ENCODE data around the gene GPC6.

GPC6 gene

DNA sequence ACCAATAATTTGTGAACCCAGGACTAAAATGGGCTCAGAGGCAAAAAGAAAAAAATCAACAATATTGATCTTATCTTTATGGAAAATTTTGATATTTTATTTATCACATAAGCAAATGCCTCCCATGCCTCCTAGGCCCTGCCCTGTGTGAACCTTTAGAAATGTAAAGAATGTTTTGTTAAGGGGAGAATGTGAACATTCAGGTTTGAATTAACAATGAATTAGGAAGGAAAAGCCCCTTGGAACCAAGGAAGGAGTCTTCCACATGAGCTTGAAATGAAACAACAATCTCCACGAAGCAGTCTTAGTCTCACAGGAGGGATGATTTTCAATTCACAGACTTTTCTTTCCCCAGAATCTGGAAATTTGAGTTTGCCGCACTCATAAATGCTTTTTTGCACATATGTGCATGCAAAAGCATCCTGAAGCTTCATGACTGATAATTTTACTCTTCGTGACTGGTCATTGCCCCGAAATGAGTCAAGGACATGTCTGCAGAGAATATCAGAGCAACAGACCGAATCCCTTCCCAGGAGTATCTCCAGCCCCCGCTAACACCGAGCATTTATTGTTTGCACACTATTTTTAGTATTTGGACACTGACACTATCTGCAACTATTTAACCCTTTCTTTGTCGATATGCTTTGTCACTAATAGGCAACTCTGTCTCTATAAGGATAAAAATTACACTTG lies 1117.7 kb downstream of the GPC6 start:
- FAIRE-seq = peak; percentile 21
- DNase-seq (ENCODE audit: insufficient read length) = no peak
- no peak for TF ChIP-seq POLR2AphosphoS5 (IDR thresholded peaks at IDR 0.05; ENCODE audit: low read depth, low read length)
- no peak for TF ChIP-seq TAF1 (IDR thresholded peaks at IDR 0.05; ENCODE audit: borderline replicate concordance, low read depth, low read length)
- no peak for TF ChIP-seq POLR2A (IDR thresholded peaks at IDR 0.05; ENCODE audit: low read depth, low read length)

GRCh38 chr13:94345374-94346195 lies 1119.0 kb downstream of the GPC6 start:
- FAIRE-seq (no peak), DNase-seq (ENCODE audit: insufficient read length) (no peak)
- TF ChIP-seq TAF1 (IDR thresholded peaks at IDR 0.05; ENCODE audit: borderline replicate concordance, low read depth, low read length) = no peak
- no peak for TF ChIP-seq POLR2AphosphoS5 (IDR thresholded peaks at IDR 0.05; ENCODE audit: low read depth, low read length)
- TF ChIP-seq POLR2A (IDR thresholded peaks at IDR 0.05; ENCODE audit: low read depth, low read length) = no peak

DNA sequence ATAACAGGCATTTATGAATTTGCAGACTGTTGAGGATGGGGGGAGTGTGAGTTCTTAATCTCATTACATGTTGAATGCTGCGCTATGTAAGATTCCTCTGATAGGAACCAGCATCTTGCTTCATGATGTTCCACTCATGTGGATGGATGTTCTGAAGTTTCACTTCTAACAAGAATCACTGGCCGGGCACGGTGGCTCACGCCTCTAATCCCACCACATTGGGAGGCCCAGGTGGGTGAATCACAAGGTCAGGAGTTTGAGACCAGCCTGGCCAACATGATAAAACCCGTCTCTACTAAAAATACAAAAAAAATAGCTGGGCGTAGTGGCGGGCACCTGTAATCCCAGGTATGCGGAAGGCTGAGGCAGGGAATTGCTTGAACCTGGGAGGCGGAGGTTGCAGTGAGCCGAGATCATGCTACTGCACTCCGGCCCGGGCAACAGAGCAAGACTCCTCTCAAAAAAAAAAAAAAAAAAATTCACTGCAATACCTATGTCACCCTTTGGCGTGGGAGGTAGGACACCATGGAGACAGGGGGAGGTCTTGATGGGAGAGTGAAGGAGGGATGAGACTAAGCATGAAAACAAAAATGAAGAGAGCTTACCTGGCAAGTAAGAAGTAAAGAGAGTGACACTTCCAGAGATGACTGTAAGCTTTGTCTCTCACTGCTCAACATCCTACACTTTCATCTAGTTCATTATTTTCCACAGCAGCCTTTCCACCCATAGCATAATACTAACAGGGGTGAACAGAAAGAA lies 1119.8 kb downstream of the GPC6 start:
- DNase-seq (ENCODE audit: insufficient read length) = no peak
- FAIRE-seq = no peak
- no peak for TF ChIP-seq POLR2A (IDR thresholded peaks at IDR 0.05; ENCODE audit: low read depth, low read length)
- TF ChIP-seq POLR2AphosphoS5 (IDR thresholded peaks at IDR 0.05; ENCODE audit: low read depth, low read length) = no peak
- no peak for TF ChIP-seq TAF1 (IDR thresholded peaks at IDR 0.05; ENCODE audit: borderline replicate concordance, low read depth, low read length)

- FAIRE-seq (no peak), DNase-seq (ENCODE audit: insufficient read length) (no peak)
- TF ChIP-seq POLR2AphosphoS5 (IDR thresholded peaks at IDR 0.05; ENCODE audit: low read depth, low read length) (no peak), TAF1 (IDR thresholded peaks at IDR 0.05; ENCODE audit: borderline replicate concordance, low read depth, low read length) (no peak), POLR2A (IDR thresholded peaks at IDR 0.05; ENCODE audit: low read depth, low read length) (no peak)
These were observed 1124.8 kb downstream of the GPC6 start for GRCh38 chr13:94351292-94351990.

- TF ChIP-seq POLR2AphosphoS5 (IDR thresholded peaks at IDR 0.05; ENCODE audit: low read depth, low read length) (no peak), TAF1 (IDR thresholded peaks at IDR 0.05; ENCODE audit: borderline replicate concordance, low read depth, low read length) (no peak), POLR2A (IDR thresholded peaks at IDR 0.05; ENCODE audit: low read depth, low read length) (no peak)
- DNase-seq (ENCODE audit: insufficient read length) (no peak), FAIRE-seq (no peak)
These were observed 1125.5 kb downstream of the GPC6 start for GRCh38 chr13:94352057-94352456.

- FAIRE-seq = no peak
- TF ChIP-seq POLR2A (IDR thresholded peaks at IDR 0.05; ENCODE audit: low read depth, low read length) (no peak), POLR2AphosphoS5 (IDR thresholded peaks at IDR 0.05; ENCODE audit: low read depth, low read length) (no peak), TAF1 (IDR thresholded peaks at IDR 0.05; ENCODE audit: borderline replicate concordance, low read depth, low read length) (no peak)
- no peak for DNase-seq (ENCODE audit: insufficient read length)
These were observed 1126.6 kb downstream of the GPC6 start for GRCh38 chr13:94353167-94353710.

DNA sequence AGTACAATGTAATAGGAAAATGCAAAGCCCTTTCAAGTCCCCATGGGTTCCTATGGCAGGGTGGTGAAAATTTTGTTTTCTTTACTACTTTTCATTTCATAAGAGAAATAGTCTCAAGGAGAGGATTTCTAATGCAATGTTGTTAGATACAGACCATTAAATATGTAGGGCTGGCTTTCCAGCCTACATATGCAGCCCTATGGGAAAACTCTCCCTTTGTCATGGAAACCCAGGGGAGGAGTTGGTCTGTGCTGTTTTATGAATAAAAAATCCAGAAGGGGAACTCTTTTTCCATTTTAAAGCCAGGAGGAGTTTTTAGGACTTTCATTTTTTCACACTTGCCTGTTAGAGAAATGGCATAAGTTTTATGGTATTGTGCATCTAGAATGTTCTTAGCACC lies 1133.3 kb downstream of the GPC6 start:
- DNase-seq (ENCODE audit: insufficient read length) = no peak
- TF ChIP-seq TAF1 (IDR thresholded peaks at IDR 0.05; ENCODE audit: borderline replicate concordance, low read depth, low read length) (no peak), POLR2AphosphoS5 (IDR thresholded peaks at IDR 0.05; ENCODE audit: low read depth, low read length) (no peak), POLR2A (IDR thresholded peaks at IDR 0.05; ENCODE audit: low read depth, low read length) (no peak)
- FAIRE-seq = no peak

GRCh38 chr13:94362411-94362909 lies 1135.9 kb downstream of the GPC6 start:
- DNase-seq (ENCODE audit: insufficient read length) = peak; percentile 23
- TF ChIP-seq TAF1 (IDR thresholded peaks at IDR 0.05; ENCODE audit: borderline replicate concordance, low read depth, low read length) = no peak
- TF ChIP-seq POLR2AphosphoS5 (IDR thresholded peaks at IDR 0.05; ENCODE audit: low read depth, low read length) = no peak
- TF ChIP-seq POLR2A (IDR thresholded peaks at IDR 0.05; ENCODE audit: low read depth, low read length) = no peak
- FAIRE-seq = peak; percentile 93

- TF ChIP-seq POLR2AphosphoS5 (IDR thresholded peaks at IDR 0.05; ENCODE audit: low read depth, low read length) (no peak), TAF1 (IDR thresholded peaks at IDR 0.05; ENCODE audit: borderline replicate concordance, low read depth, low read length) (no peak), POLR2A (IDR thresholded peaks at IDR 0.05; ENCODE audit: low read depth, low read length) (no peak)
- FAIRE-seq (no peak), DNase-seq (ENCODE audit: insufficient read length) (no peak)
These were observed 1140.1 kb downstream of the GPC6 start for GRCh38 chr13:94366677-94367076.

DNA sequence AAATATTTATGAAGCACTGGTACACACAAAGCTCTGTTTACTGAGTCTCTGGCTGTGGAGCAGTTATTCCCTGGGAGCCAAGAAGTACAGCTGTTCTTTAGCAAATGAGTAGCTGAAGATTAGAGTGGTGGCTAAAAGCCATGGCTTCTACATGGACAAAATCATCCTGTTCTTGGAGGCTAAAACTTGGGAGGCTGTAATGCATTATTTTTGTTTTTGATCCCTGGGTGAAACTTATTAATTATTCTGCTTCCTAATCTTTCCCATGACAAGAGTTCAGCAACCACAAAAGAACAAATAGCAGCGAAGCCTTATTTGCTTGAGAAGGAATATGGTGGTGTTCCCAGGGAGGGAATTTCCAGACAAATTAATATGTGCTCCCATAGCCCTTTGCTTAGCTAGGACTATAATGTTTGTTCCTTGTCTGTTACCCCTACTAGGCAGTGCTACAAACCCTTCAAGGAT lies 1143.4 kb downstream of the GPC6 start:
- TF ChIP-seq POLR2A (IDR thresholded peaks at IDR 0.05; ENCODE audit: low read depth, low read length) (no peak), TAF1 (IDR thresholded peaks at IDR 0.05; ENCODE audit: borderline replicate concordance, low read depth, low read length) (no peak), POLR2AphosphoS5 (IDR thresholded peaks at IDR 0.05; ENCODE audit: low read depth, low read length) (no peak)
- FAIRE-seq (no peak), DNase-seq (ENCODE audit: insufficient read length) (no peak)
